Dedifferentiated amniotic fluid mesenchymal stem cell (primary cell): ENCODE results near the gene HIF3A.
"Not testable (repeated sequence)": the region's sequence is repeated elsewhere in the genome, so short reads cannot be mapped to it uniquely, and the experiment has no call there.

Experiments
- DNase-seq: peaks from one replicate; pipeline ENCODE4 v3.0.0-alpha.2; 2016; ENCODE audit errors: extremely low spot score

The HIF3A gene

GRCh38 chr19:46356149-46357055 is 59.6 kb downstream of the HIF3A start:
- no peak for DNase-seq

- no peak for DNase-seq
These were observed 61.2 kb downstream of the HIF3A start for GRCh38 chr19:46357846-46358583.

- DNase-seq = no peak
These were observed 65.1 kb downstream of the HIF3A start for GRCh38 chr19:46361915-46362314.

GRCh38 chr19:46364359-46364758 is 67.5 kb downstream of the HIF3A start:
- no peak for DNase-seq

- no peak for DNase-seq
These were observed 68.7 kb downstream of the HIF3A start for GRCh38 chr19:46365561-46365960.

GRCh38 chr19:46366620-46367292 is 69.9 kb downstream of the HIF3A start:
- no peak for DNase-seq

- DNase-seq = no peak
These were observed 70.6 kb downstream of the HIF3A start for GRCh38 chr19:46367426-46367825.

- no peak for DNase-seq
These were observed 71.3 kb downstream of the HIF3A start for GRCh38 chr19:46368116-46368515.

GRCh38 chr19:46369817-46370216 is 73.0 kb downstream of the HIF3A start:
- DNase-seq = no peak

- DNase-seq = no peak
These were observed 74.6 kb downstream of the HIF3A start for GRCh38 chr19:46371371-46371901.

GRCh38 chr19:46372901-46373490 is 76.2 kb downstream of the HIF3A start:
- no peak for DNase-seq

- peak; percentile 26 for DNase-seq
These were observed 76.9 kb downstream of the HIF3A start for GRCh38 chr19:46373491-46374359.

GRCh38 chr19:46374536-46375475 is 78.0 kb downstream of the HIF3A start:
- DNase-seq = no peak

- DNase-seq = not testable (repeated sequence)
These were observed 78.7 kb downstream of the HIF3A start for GRCh38 chr19:46375476-46376067.

GRCh38 chr19:46376241-46377153 is 79.7 kb downstream of the HIF3A start:
- DNase-seq = no peak

GRCh38 chr19:46378268-46378667 is 81.4 kb downstream of the HIF3A start:
- peak; percentile 82 for DNase-seq

- no peak for DNase-seq
These were observed 83.8 kb downstream of the HIF3A start for GRCh38 chr19:46380690-46381089.

- no peak for DNase-seq
These were observed 84.5 kb downstream of the HIF3A start for GRCh38 chr19:46381346-46381745.
